Tibial nerve (tissue), 4 donors: Measurements from ENCODE around the gene NXNL2.

Experiments
- CTCF ChIP-seq, 5 experiments: fragments of 200-600 bp in 3 of 5; fragments of 450-650 bp in 2 of 5; sonication (generic) in 3 of 5; IDR thresholded peaks; one replicate each; pipeline ENCODE4 v1.5.1; 2016 to 2019; ENCODE audit warnings: antibody characterized with exemption in 5 of 5, mild to moderate bottlenecking in 3 of 5, moderate library complexity in 2 of 5
- EP300 ChIP-seq, 2 donors: sonication (generic); formaldehyde crosslinking; IDR thresholded peaks; one replicate each; pipeline ENCODE4 v1.6.1; 2017; ENCODE audit warnings: antibody characterized with exemption in 2 of 2, mild to moderate bottlenecking in 1 of 2
- POLR2A ChIP-seq, 2 donors: fragments of 450-650 bp; IDR thresholded peaks; one replicate each; pipeline ENCODE4 v1.6.1; 2017; ENCODE audit warnings: antibody characterized with exemption in 2 of 2, mild to moderate bottlenecking in 2 of 2, moderate library complexity in 2 of 2

GRCh38 chr9:88536951-88537760 lies 2.2 kb downstream of the NXNL2 start:
- no peak for TF ChIP-seq POLR2A (IDR thresholded peaks at IDR 0.05)
- TF ChIP-seq CTCF (IDR thresholded peaks at IDR 0.05): no peak
- no peak for TF ChIP-seq EP300 (IDR thresholded peaks at IDR 0.05)
